Measurements from ENCODE around the gene REM2.

The REM2 gene

GRCh38 chr14:22918804-22919600 is 36.0 kb downstream of the REM2 start, which contains the start of gene RBM23:
RBM23 (minus strand) TSS chr14:22919149.
- no peak for TF ChIP-seq CTCF (IDR thresholded peaks at IDR 0.05; ENCODE audit: low read depth, low read length)
- DNase-seq (ENCODE audit: extremely low read depth, low read depth), result peak; percentile 100

GRCh38 chr14:22919601-22919921 is 36.5 kb downstream of the REM2 start:
- no peak for TF ChIP-seq CTCF (IDR thresholded peaks at IDR 0.05; ENCODE audit: low read depth, low read length)
- DNase-seq (ENCODE audit: extremely low read depth, low read depth), result no peak

GRCh38 chr14:22920697-22921096 is 37.7 kb downstream of the REM2 start:
- TF ChIP-seq CTCF (IDR thresholded peaks at IDR 0.05; ENCODE audit: low read depth, low read length), result no peak
- no peak for DNase-seq (ENCODE audit: extremely low read depth, low read depth)

- no peak for TF ChIP-seq CTCF (IDR thresholded peaks at IDR 0.05; ENCODE audit: low read depth, low read length)
- DNase-seq (ENCODE audit: extremely low read depth, low read depth), result no peak
Measured at GRCh38 chr14:22922294-22922693, 39.3 kb downstream of the REM2 start.

- DNase-seq (ENCODE audit: extremely low read depth, low read depth), result no peak
- no peak for TF ChIP-seq CTCF (IDR thresholded peaks at IDR 0.05; ENCODE audit: low read depth, low read length)
Measured at GRCh38 chr14:22923746-22924145, 40.7 kb downstream of the REM2 start.

GRCh38 chr14:22925513-22925912 is 42.5 kb downstream of the REM2 start:
- no peak for DNase-seq (ENCODE audit: extremely low read depth, low read depth)
- TF ChIP-seq CTCF (IDR thresholded peaks at IDR 0.05; ENCODE audit: low read depth, low read length), result no peak

- no peak for DNase-seq (ENCODE audit: extremely low read depth, low read depth)
- TF ChIP-seq CTCF (IDR thresholded peaks at IDR 0.05; ENCODE audit: low read depth, low read length), result no peak
Measured at GRCh38 chr14:22926316-22926715, 43.3 kb downstream of the REM2 start.

Data from AG09319 (cell line).